Activated CD8-positive, alpha-beta memory T cell treated with anti-CD3 and anti-CD28 coated beads for 36 hours (primary cell): Measurements from ENCODE around the gene PPP2R2D. TPM values are rescaled to one million over a fixed set of nuclear protein-coding genes. Genes with fewer than 3 reads are reported as not detected.
"Not testable (repeated sequence)": the region's sequence is repeated elsewhere in the genome, so short reads cannot be mapped to it uniquely, and the experiment has no call there.

Source experiments
- CTCF ChIA-PET: fragments of 350-600 bp; sonication (Branson Sonifier 250); formaldehyde crosslinking; loops from one replicate; lab custom pipeline; 2021; ENCODE audit warnings: antibody characterized with exemption; lab: Charles Lee
- POLR2A ChIA-PET: fragments of 350-600 bp; sonication (Branson Sonifier 250); formaldehyde crosslinking; loops from one replicate; lab custom pipeline; 2021; ENCODE audit warnings: antibody characterized with exemption; lab: Charles Lee
- total RNA-seq, 2 experiments: library from RNA; stranded (reverse); gene quantifications; one replicate each; pipeline ENCODE4 v1.2.3, GENCODE V29; 2021

Gene PPP2R2D
- total RNA-seq, 2 experiments from 2014 or later: 23.8 to 24.9 TPM

DNA sequence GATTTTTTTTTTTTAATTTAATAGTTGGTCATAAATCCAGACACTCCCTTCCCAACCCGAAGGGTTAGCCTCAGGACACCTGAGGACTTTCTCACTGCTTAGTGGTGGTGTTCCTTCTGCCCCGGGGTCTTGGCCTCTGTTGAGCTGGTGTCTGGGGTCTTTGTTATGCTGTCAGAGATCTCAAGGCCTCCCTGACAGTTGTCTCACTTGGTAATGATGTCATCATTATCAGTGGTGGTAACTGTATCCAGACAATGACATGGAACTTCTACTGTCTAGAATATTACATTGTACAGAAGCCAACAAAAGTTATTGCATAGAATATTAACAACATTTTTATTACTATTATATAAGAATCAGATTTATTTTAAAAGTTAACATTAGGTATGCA, 32.9 kb downstream of the PPP2R2D start:
- ChIA-PET POLR2A (no interaction called here), CTCF (interaction anchor here (0.7 to 1.7 kb wide), 2 partner anchors 12 to 48 kb away, joined by 3 to 6 read pairs; no protein-coding TSS in a partner anchor)

DNA sequence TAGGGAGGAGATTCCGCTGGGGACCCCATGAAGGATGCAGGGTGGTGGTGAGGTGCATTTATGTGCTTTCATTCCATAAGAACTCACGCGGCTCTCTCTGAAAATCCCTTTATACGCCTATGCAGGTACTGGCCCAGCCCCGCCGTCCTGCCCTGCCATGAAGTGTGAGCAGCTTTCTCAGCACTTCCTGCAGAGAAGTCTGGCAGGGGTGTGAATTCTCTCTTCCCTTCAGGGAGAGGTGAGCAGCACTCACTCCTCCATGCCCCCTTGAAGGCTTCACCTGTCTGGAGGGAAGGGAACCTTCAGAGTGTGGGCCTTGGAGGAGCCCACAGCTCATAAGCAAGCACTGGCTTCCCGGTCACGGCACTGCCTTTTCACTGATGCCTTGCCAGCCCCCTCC, 34.0 kb downstream of the PPP2R2D start:
- CTCF ChIA-PET: no interaction called here

DNA sequence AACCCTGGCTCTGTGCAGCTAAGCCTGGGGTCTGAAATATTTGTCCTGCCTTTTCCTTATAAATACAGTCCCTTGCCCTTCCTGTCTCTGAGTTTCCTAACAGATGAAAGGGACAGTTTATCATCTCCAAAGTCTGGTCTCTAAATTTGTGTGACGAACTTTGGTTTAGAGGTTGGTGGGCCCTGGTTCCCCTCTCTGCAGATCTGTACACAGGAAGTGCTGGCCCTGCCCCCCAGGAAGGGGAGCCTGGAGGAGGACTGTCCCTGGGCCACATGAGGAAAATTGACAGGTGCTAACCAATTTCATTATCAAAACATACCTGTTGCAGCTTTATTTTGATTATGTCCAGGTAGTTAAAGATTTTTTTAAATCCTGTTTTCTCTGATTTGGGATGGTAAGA, 34.5 kb downstream of the PPP2R2D start:
- ChIA-PET CTCF (no interaction called here), POLR2A (no interaction called here)

More for the DNA sequence above, 34.0 kb downstream of the PPP2R2D start:
- POLR2A ChIA-PET: no interaction called here

DNA sequence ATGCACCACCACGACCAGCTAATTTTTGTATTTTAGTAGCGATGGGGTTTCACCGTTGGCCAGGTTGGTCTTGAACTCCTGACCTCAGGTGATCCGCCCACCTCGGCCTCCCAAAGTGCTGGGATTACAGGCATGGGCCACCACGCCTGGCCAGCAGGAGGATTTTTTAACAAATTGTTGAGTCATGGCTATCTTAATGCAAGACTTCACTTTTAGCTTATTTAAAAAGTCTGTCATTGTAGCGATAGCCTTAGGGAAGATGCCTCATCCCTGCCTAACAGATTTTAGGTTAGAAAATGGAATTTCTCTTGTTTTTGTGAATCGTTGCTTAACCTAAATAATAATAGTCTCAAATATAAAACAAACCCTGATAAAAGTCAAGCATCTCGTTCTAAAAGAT, 35.5 kb downstream of the PPP2R2D start:
- POLR2A ChIA-PET: no interaction called here
- CTCF ChIA-PET: no interaction called here

DNA sequence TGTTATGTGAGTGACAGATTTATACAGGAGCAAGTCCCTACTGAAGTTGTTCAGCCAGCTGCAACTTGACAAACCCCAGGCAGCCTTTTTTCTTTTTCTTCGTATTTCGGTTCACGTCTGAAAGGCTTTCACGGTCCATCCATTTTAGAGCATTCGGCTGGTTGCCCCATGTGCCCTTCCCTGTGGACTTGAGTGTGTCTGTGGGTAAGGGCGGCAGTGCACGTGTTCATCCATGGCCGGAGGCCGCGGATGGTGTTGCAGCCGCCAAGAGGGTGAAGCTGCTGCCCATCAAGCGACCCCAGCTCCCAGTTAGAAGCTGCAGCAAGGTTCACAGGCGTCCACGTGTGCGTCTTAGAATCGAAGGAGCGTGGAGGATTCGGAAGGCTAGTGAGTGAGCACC, 35.9 kb downstream of the PPP2R2D start:
- ChIA-PET POLR2A (no interaction called here), CTCF (interaction anchor here (1.1 kb wide), 1 partner anchor 18 kb away, joined by 3 read pairs; no protein-coding TSS in a partner anchor)

DNA sequence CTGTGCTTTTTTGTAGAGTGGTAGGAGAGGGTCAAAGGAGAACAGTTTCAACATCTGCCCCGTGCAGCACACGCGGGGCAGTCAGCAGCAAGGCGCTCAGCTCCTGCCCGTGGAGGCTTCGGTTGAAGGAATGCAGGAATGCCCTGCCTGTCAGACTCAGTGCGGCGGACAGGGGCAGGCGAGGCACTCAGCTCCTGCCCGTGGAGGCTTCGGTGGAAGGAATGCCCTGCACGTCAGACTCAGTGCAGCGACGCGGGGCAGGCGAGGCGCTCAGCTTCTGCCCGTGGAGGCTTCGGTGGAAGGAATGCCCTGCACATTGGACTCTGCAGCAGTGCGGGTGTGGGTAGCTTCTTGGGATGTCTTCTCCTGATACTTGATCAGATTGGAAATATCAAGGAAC, 37.0 kb downstream of the PPP2R2D start:
- ChIA-PET CTCF (interaction anchor here (1.1 kb wide), 1 partner anchor 17 kb away, joined by 3 read pairs; no protein-coding TSS in a partner anchor), POLR2A (no interaction called here)

DNA sequence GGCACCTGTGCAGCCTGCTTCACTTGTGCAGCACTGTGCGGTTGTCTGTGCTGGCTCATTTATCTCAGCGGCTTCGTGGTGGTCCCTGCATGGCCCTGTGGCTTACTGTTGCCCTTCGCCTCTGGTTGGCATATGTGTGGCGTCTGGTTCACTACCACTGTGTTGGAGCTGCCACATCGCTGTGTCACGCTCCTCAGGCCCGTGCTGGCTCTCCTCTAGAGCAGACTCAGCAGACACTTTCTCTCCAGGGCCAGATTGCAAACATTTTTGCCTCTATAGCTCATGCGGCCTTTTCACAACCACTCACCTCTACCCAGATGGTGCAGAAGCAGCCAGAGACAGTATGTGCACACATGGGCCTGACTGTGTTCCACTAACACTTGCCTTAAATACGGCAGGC, 37.9 kb downstream of the PPP2R2D start:
- CTCF ChIA-PET: no interaction called here
- POLR2A ChIA-PET: no interaction called here

DNA sequence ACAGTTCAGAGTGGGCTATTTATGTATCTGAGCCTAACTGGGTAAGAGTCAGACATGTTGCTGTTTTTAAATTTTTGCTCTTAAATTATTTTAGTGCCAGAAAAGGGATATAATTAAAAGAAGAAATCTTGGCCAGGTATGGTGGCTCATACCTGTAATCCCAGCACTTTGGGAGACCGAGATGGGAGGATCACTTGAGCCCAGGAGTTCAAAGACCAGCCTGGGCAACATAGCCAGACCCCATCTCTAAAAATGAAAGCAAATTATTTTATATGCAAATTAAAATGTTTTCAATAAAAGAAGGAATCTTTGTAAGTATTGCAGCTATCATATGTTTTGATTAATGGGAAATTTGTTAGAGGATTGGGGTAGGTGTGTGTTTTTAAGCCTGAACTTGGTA, 41.6 kb downstream of the PPP2R2D start:
- CTCF ChIA-PET: interaction anchor here (1.1 kb wide), 1 partner anchor 38 kb away, joined by 3 read pairs; no protein-coding TSS in a partner anchor
- POLR2A ChIA-PET: no interaction called here

DNA sequence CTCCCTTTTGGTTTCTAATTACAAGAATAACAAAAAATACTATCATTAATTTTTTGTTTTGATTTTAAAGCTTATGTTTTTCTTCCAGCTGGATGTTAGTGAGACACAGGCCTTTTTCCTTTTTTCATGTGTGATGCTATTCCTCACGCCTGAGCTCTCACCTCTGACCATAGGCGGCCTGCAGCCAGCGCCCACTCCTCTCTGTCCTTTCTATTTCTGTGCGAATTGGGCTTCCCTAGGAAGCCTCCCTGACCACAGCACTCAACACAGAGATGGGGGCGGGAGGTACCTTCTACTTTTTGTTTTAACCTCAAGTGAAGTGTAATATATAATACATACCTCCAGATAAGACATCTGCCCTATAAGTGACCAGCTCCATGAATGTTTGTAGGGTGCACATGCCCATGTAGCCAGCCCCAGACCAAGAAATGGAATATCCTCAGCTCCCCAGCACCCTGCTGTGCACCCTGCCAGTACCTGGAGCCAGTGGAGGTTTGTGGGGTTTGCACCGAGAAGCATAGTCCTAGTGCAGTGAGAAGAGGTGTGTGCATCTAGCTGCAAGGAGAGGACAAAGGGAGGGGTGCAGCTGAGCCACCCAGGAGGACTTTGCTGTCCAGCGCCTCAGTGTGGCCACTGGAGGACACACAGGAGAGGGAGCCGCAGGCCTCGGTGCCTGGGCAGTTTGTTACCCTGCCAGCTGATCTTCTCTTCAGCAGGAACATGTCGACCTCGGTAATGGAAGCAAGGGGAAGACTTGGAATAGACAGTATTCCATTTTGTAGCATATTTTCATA, 42.4 kb downstream of the PPP2R2D start:
- ChIA-PET POLR2A (no interaction called here), CTCF (interaction anchor here (1.1 kb wide), 2 partner anchors 39 to 43 kb away, joined by 3 read pairs; partner anchors contain the start of gene PPP2R2D)

DNA sequence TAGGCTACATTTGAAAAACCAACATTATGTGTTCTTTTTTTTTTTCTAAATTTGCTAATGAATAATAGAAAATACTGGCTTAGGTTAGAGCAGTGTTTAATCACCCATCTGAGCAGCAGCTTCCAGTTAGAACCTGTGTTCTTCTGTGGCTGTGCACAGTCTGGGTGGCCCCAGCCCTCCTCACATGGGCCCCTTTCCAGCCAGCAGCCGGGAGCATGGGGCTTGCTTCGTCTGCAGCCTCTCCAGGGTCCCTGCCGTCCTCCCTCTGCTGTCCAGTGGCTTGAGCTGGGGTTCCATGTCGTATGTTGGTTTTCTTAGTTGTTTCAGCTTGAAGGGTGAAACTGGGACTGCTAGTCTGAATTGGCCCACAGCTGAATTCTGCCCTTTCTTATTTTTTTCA, 43.6 kb downstream of the PPP2R2D start:
- CTCF ChIA-PET: no interaction called here
- POLR2A ChIA-PET: no interaction called here

DNA sequence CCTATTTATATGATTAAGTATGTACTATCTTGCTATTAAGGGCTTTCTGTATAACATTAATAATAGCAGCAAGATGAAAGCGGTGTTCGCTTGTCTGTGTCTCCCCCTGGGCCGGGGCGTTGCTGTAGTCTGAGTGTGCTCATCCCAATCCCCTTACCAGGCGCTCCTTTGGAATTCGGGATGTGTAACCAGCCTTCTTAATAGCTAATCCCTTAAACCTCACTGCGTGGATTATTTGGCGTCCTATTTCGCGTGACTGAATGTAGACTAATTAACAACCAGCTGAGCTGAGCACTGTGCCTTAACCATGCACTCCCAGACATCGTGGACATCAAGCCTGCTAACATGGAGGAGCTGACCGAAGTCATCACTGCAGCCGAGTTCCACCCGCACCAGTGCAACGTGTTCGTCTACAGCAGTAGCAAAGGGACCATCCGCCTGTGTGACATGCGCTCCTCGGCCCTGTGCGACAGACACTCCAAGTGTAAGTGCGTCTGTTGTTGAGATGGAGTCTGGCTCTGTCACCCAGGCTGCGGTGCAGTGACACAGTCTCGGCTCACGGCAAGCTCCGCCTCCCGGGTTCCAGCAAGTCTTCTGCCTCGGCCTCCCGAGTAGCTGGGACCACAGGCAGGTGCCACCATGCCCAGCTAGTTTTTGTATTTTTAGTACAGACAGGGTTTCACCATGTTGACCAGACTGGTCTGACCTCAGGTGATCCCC, 44.3 kb downstream of the PPP2R2D start:
- ChIA-PET POLR2A (no interaction called here), CTCF (interaction anchor here (0.5 kb wide), 1 partner anchor 11 kb away, joined by 3 read pairs; no protein-coding TSS in a partner anchor)

DNA sequence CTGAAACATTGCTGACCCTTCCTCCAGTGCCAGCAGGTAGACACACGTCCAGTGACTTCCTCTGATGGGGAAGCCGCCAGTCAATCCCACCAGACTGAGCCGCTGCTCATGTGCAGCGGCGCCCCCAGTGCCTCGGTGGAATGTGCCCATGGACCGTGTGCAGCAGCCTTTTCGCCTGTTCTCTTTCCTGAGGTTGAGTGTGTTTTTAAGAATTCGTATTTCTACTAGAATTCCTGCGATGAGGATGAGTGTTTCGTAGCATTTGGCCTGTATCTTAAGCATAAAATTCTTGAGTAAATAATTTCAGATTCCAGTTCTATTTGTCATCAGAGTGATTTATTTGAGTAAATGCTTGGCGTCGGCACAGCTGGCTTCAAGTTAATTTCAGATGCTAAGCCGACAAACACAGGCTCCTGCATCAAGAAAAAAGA, 45.5 kb downstream of the PPP2R2D start:
- ChIA-PET POLR2A (interaction anchor here (0.8 kb wide), 1 partner anchor 16 kb away, joined by 3 read pairs; no protein-coding TSS in a partner anchor), CTCF (interaction anchor here (0.7 kb wide), 1 partner anchor 1820 kb away, joined by 3 read pairs; no protein-coding TSS in a partner anchor)

DNA sequence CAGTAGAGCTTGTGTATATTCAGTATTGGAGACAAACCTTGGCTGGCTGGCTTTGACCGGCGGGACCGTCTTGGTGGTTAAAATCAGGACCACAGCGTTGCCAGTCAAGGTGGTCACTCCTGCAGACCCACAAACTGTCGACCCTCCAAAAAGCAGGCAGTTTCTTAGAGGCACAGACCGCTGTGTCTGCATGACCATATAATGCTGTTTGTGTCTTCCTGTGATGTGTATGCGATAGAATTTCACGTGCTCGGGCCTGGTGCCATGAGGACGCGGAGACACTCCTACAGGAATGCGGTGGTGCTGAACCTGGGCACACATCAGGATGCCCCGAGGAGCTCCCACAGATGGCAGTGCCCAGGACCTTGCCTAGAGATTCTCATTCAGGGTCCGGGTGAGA, 46.1 kb downstream of the PPP2R2D start:
- CTCF ChIA-PET: no interaction called here
- POLR2A ChIA-PET: interaction anchor here (0.8 kb wide), 1 partner anchor 15 kb away, joined by 3 read pairs; no protein-coding TSS in a partner anchor

DNA sequence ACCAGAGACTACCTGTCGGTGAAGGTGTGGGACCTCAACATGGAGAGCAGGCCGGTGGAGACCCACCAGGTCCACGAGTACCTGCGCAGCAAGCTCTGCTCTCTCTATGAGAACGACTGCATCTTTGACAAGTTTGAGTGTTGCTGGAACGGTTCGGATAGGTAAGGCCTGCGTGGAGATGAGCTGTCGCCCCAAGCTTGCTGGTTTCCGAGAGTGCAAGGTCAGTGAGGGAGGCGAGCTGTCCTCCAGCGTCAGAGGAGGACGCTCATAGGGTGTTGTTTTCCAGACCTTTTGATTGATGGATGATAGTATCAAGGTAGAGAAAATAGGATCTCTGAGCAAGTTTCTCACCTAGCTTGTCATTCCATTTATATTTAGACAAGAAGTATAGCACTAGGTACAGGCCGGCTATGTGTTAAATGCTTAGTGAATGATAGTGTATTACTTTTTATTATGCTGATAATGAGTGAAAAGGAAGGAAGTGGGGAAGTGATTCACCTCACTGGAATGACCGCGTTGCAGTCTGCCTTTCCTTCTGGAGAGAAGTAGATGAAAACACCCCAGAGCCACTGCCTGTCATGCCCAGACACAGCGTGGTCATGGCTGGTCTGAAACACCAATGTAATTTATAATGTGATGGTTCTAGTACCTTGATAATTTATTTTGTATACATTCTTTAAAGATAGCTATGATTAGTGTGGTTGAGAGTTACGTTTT, 47.0 kb downstream of the PPP2R2D start:
- CTCF ChIA-PET: no interaction called here
- POLR2A ChIA-PET: interaction anchor here (0.6 kb wide), 1 partner anchor 31 kb away, joined by 4 read pairs; no protein-coding TSS in a partner anchor

DNA sequence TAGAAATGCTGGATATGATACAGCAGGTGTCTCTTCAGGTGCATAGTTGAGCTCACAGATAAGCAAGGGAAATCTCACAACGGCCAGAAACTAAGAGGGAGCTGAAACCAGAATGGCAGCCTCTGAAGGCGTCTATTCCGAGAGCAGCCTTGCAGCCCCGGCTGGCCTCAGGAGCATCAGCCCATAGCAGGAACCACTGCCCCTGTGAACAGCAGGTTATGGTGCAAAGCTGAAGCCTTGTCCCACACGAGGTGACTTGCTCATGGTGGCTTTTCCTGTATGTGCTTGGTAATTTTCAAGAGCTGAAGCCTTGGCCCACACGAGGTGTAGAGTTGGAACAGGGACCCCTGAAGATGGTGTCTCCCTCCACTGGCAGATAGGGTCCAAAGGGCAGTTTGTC, 47.7 kb downstream of the PPP2R2D start:
- POLR2A ChIA-PET: no interaction called here
- CTCF ChIA-PET: no interaction called here

DNA sequence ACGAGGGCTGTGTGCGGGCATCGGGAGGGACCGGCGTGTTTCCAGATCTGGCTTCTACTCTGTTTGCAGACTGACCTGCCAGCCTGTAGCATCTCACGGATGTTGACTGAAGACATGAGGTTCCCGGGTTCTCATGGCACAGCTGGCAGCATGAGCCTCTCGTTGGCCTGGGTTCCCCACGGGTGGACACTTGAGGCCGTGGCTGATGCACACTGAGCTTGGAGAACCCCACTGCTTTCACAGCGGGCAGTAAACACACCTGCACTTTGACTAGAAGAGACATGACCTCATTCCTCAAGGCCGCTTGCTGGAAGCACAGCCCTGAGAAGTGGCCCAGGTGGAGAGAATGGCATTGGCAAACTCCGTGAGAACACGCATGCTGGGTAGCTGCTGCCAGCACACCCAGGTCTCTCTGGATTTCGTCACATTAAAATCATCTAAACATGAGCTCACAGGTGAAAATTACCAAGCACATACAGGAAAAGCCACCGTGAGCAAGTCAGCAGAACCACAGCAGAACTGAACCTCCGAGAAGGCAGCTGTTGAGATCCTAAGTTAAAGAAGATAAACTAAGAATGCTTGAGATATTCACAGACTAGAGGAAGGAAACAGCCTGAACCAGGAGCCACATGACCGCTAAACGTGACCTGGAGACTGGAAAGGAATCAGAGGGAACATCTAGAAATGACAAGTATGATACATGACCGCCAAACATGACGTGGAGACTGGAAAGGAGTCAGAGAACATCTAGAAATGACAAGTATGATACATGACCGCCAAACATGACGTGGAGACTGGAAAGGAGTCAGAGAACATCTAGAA, 48.4 kb downstream of the PPP2R2D start:
- ChIA-PET POLR2A (no interaction called here), CTCF (no interaction called here)

DNA sequence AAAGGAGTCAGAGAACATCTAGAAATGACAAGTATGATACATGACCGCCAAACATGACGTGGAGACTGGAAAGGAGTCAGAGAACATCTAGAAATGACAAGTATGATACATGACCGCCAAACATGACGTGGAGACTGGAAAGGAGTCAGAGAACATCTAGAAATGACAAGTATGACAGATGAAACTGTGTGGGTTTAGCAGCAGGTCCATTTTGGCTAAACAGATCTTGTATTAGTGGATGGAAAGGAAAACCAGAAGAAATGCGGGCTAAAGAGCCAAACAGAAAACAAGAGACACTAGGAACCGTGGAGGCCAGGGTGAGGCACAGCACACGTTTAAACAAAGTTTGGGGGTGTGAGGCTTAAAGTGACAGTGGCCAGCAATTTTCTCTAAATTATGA, 49.1 kb downstream of the PPP2R2D start:
- POLR2A ChIA-PET, CTCF ChIA-PET: not testable (repeated sequence)

DNA sequence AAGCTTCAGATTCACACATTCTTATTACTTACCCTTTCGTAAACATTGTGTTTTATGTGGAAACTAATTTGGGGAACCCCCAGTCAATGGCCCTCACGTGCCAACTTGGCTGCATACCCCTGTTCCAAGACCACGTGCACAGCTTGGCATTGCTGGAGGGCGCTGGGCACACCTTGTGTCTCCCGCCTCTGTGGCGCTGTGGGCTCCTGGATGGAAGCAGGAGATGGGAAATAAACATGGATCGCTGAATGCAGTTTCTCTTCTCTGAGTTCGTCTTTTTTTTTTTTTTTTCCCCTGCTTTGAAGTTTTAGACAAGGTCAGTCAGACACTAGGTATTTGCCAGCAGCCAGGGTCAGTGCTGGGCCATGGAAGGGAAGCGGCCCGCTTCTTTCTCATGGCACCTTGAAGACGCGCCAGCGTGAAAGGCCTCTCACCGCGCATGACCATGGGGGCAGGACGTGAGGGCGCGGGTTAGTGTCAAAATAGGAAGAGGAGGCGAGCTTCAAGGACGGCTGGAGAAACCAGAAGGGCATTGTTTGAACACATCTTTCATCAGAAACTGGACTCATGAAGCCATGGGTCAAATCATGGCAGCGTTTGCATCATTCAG, 53.7 kb downstream of the PPP2R2D start:
- CTCF ChIA-PET: interaction anchor here (1.5 kb wide), 1 partner anchor 17 kb away, joined by 3 read pairs; no protein-coding TSS in a partner anchor
- POLR2A ChIA-PET: no interaction called here
